HG02763 (cell line): Measurements from ENCODE around the gene ZNF525.
"Not testable (repeated sequence)": the region's sequence is repeated elsewhere in the genome, so short reads cannot be mapped to it uniquely, and the experiment has no call there.

Source experiments
- ATAC-seq: cut with Tn5 transposase; IDR thresholded peaks from one replicate; pipeline ENCODE4 v1.9.1; 2021; ENCODE audit warnings: mild to moderate bottlenecking, moderate library complexity; ENCODE audit not compliant: unreplicated experiment

The ZNF525 gene

GRCh38 chr19:53365134-53365898 lies at the start of gene ZNF525:
TSS of gene ZNF525 (plus strand) at chr19:53365705. CDS start at chr19:53372282, 6,577 bp downstream.
- peak; percentile 97 for ATAC-seq

DNA sequence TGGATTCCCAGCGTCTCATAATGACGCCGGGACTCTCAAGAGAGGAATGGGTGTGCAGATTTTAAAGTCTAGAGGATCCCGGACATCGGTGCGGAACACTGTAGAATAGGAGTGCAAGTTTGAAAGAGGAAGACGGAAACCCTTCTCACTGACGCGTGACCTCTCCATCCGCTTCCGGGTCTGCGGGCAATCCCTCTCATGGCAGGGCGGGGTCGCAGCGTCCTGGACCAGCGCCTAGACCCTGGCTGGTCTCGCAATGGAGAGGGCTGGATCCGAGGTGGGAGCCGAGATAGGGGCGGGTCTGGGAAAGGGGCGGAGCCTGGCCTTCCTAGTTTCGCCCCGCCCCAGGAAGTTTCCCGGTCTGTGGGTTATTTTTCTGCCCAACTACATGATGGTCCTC lies 36.5 kb upstream of the ZNF525 start:
- no peak for ATAC-seq

GRCh38 chr19:53332484-53332883 lies 33.0 kb upstream of the ZNF525 start:
- ATAC-seq: no peak

DNA sequence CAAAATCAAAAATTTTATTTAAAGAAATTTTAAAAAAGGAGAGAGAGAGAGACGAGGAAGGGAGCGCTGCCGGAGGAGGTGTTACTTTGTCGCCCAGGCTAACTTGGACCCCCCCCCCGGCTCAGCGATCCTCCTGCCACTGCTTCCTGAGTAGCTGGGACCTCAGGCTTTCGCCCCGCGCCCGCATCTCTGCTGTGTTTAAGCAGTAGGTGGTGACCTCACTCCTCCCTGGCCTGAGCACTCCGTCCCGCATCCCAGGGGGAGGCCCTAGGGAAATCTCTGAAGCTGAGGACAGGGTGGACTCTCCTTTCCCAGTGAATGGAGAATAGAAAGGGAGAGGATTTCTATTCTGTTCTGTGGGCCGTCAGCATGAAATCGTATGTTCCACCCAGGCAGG lies 32.4 kb upstream of the ZNF525 start:
- ATAC-seq: peak; percentile 7

DNA sequence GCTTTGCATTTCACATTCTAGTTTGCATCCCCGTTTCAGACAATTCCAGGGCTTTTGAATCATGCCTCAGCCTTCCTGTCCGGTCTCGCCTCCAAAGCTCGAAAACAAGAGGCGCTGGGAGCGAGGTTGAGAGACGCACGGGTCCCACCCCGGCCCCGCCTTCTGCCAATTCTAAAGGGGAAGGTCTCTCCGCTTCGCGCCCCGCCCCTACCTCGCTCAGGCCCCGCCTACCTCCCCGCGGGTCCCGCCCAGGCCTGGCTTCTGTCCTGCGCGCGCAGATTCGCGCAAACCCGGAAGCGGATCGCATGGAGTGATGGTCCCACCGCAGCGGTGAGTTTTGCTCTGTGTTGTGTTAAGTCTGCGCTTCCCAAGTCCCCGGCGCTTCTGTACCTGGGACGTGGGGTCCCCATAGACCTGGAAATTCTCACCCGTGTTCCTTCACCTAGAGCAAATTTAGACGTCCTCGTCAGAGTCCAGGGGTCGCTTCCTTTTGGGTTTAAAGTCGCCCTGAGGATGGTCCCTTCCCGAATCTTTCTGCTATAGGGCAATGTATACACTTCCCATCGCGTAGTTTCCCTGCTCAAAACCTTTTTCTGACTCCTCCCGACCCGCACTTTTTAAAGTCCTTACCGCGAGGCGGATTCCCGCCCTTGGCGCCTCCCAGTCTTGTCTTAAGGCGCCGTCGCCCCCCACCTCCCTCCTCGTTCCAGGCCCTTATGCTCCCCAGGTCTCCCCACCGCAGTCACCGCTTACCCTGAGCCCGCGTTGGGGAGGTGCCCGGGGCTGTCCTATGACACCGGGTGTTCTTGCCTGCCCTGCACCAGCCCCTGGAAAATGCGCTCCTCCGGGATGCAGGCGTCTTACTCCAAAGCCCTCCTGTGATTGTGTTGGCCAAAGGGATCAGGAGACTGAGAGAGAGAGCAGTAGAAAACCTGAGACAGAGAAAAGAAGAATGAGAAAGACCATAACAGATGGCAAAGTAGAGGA lies 31.7 kb upstream of the ZNF525 start, which contains the start of gene ZNF845:
ZNF845 (plus strand) TSS at position 287 of the 987 bp plus-strand sequence. CDS start 7,559 bp downstream, outside the sequence.
- ATAC-seq: peak; percentile 98

GRCh38 chr19:53344403-53344802 lies 21.1 kb upstream of the ZNF525 start:
- ATAC-seq: not testable (repeated sequence)

- no peak for ATAC-seq
Observed at GRCh38 chr19:53355739-53356138, 9.8 kb upstream of the ZNF525 start.

DNA sequence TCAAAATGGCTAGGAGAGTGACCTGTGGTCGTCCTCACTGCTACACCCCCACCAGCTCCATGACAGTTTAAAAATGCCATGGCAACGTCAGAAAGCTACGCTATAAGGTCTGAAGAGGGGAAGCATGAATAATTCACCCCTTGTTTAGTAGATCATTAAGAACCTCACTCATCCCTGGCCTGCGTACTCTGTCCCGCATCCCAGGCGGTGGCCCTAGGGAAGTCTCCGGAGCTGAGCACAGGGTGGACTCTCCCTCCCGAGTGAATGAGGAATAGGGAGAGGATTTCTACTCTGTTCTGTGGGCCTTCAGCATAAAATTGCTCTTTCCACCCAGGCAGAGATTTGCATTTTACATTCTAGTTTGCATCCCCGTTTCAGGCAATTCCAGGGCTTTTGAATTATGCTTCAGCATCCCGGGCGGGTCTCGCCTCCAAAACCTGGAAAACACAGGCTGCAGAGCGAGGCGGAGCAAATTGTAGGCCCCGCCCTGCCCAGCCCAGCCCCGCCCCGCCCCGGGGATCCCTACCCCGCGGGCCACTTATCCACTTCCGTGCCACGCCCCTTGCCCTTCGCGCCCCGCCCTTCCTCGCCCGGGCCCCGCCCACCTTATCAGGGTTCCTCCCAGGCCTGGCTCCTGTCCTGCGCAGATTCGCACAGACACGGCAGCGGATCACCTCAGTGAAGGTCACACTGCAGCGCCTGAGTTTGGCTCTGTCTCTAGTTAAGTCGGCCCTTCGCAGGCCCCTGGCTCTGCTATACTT lies 7.5 kb upstream of the ZNF525 start:
- no peak for ATAC-seq

- ATAC-seq: not testable (repeated sequence)
Observed at GRCh38 chr19:53360056-53360455, 5.4 kb upstream of the ZNF525 start.

GRCh38 chr19:53365899-53366493 lies 491 bp downstream of the ZNF525 start:
- ATAC-seq: peak; percentile 40

- no peak for ATAC-seq
Observed at GRCh38 chr19:53372196-53372595, 6.7 kb downstream of the ZNF525 start.

GRCh38 chr19:53374288-53374687 lies 8.8 kb downstream of the ZNF525 start:
- no peak for ATAC-seq

GRCh38 chr19:53374743-53375142 lies 9.2 kb downstream of the ZNF525 start:
- no peak for ATAC-seq

DNA sequence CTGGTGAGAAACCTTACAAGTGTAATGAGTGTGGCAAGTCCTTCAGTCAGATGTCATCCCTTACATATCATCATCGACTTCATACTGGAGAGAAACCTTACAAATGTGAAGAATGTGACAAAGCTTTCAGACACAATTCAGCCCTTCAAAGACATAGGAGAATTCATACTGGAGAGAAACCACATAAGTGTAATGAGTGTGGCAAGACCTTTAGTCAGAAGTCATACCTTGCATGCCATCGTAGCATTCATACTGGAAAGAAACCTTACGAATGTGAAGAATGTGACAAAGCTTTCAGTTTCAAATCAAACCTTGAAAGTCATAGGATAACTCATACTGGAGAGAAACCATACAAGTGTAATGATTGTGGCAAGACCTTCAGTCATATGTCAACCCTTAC lies 15.9 kb downstream of the ZNF525 start:
- ATAC-seq: no peak

- ATAC-seq: no peak
Observed at GRCh38 chr19:53388168-53388567, 22.7 kb downstream of the ZNF525 start.

DNA sequence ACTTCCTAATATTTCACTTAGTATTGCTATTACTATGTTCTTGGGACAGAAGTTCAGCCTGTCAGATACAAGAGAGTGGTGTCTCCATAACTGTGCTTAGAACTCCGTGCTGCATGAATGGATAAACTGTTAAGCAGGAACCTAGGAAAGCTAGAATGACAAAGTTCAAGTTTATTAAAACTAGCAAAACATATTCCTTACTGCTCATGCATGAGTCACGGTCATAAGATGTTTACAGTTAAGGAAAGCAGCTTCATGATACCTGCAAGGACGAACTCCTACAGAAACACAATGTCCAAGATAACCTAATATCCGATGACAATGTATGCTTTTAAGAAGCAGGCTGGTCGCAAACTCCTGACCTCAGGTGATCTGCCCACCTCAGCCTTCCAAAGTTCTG lies 23.4 kb downstream of the ZNF525 start:
- ATAC-seq: no peak

GRCh38 chr19:53389571-53389970 lies 24.1 kb downstream of the ZNF525 start:
- no peak for ATAC-seq

DNA sequence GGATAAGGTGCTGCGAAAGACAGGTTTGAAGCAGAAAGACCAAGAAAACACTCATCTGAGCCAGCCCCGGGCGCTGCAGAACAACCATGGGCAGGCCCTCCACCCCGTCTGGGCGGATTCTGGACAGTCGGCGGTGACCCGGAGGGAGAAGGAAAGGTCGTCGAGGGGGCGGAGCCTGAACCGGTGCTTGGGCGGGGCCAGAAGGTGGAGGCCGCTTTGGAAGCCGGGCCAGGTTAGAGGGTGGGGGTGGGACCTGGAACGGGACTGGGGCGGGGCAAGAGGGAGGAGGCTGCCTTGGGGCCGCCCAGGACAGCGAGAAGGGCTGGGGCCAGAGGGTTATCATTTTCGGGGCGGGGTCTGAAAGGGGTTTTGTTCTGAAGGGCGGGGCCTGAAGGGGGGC lies 24.5 kb downstream of the ZNF525 start:
- no peak for ATAC-seq

DNA sequence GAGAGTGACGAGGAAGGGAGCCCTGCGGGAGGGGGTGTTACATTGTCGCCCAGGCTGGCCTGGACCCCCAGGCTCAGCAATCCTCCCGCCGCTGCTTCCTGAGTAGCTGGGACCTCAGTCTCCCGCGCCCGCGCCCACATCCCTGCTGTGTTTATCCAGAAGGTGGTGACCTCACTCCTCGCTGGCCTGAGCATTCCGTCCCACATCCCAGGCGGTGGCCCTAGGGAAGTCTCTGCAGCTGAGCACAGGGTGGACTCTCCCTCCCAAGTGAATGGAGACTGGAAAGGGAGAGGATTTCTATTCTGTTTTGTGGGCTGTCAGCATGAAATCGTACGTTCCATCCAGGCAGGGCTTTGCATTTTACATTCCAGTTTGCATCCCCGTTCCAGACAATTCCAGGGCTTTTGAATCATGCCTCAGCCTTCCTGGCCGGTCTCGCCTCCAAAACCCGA lies 29.0 kb downstream of the ZNF525 start:
- no peak for ATAC-seq
